ENCODE measurements around the gene RUNX3.
"Not testable (repeated sequence)": the region's sequence is repeated elsewhere in the genome, so short reads cannot be mapped to it uniquely, and the experiment has no call there.

GRCh38 chr1:24907587-24908294 is 22.3 kb downstream of the RUNX3 start:
- not testable (repeated sequence) for TF ChIP-seq CTCF, POLR2A (IDR thresholded peaks at IDR 0.05)
